SK-N-MC (cell line): ENCODE measurements around the gene CCL20.

Experiments
- EZH2 ChIP-seq: fragments of 200-600 bp; sonication (generic); IDR thresholded peaks from one replicate; pipeline ENCODE4 v1.6.1; 2017; ENCODE audit warnings: antibody characterized with exemption
- POLR2AphosphoS5 ChIP-seq: IDR thresholded peaks from 2 replicates; pipeline ENCODE4 v1.6.1; 2012; ENCODE audit warnings: mild to moderate bottlenecking, low read depth, low read length, borderline replicate concordance

DNA sequence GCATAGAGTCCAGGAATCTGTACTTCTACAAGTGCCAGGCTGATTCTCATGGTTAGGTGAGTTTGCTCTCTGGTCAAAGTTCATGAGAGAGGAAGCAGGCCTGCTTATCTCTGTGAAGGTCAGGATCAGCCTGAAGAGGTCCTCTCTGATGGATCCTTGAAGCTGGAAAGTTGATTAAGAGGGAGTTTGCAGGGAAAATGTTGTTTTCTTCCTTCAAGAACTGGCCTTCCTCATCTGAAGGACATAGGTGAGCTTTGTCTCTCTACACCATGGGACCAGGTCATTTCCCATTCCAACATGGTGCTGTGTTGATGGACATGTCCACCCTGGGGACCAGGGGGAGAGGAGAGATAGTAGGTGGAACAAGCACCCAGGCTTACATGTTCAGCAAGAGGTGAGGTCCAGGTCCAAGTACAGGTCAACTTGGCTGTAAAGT is 14.9 kb downstream of the CCL20 start:
- TF ChIP-seq POLR2AphosphoS5 (no peak), EZH2 (no peak)
